ENCODE data around the gene TPGS1.

The TPGS1 gene

GRCh38 chr19:518598-519231 is 11.4 kb downstream of the TPGS1 start:
- peak; percentile 27 for DNase-seq (ENCODE audit: low read depth)

DNA sequence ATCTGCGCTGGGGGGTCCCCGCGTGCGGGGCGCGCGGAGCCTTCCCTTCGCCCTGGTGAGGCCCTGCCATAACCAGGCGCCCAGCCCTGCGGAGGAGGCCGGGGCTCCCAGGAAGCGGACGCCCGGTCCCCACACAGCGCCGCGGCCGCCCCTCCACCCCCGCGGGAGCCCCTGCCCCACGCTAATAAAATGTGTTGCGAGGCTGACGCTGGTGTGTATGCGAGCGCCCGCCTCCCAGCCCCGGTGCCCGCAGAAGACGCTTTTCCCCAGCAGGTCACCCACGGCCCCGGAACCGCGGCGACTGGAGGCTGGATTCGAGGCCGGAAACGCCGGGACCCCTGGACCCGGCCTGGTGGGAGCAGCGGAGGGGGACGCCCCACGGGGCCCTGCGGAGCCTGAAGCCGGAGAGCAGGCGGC is 12.2 kb downstream of the TPGS1 start:
- DNase-seq (ENCODE audit: low read depth), result no peak

DNA sequence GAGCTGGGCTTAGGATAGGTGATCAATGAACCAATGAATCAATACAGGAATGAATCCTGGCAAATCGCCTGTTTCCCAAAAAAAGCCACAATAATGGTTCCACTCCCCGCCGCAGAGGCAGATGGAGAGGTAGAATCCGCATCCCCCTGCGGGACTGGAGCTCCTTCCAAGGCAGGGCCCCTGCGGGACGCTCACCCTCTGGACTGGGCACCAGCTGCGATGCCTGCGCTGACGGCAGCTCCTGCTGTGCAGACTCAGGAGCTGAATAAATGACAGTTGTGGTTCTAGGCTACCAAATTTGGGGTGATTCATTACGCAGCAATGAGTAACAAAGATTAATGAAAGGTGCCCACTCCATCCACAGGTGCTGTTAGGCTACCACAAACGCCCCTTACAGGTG is 15.4 kb downstream of the TPGS1 start:
- no peak for DNase-seq (ENCODE audit: low read depth)

GRCh38 chr19:524062-524674 is 16.9 kb downstream of the TPGS1 start:
- no peak for DNase-seq (ENCODE audit: low read depth)

- no peak for DNase-seq (ENCODE audit: low read depth)
Observed at GRCh38 chr19:525029-525428, 17.7 kb downstream of the TPGS1 start.

- no peak for DNase-seq (ENCODE audit: low read depth)
Observed at GRCh38 chr19:525857-526419, 18.6 kb downstream of the TPGS1 start.

DNA sequence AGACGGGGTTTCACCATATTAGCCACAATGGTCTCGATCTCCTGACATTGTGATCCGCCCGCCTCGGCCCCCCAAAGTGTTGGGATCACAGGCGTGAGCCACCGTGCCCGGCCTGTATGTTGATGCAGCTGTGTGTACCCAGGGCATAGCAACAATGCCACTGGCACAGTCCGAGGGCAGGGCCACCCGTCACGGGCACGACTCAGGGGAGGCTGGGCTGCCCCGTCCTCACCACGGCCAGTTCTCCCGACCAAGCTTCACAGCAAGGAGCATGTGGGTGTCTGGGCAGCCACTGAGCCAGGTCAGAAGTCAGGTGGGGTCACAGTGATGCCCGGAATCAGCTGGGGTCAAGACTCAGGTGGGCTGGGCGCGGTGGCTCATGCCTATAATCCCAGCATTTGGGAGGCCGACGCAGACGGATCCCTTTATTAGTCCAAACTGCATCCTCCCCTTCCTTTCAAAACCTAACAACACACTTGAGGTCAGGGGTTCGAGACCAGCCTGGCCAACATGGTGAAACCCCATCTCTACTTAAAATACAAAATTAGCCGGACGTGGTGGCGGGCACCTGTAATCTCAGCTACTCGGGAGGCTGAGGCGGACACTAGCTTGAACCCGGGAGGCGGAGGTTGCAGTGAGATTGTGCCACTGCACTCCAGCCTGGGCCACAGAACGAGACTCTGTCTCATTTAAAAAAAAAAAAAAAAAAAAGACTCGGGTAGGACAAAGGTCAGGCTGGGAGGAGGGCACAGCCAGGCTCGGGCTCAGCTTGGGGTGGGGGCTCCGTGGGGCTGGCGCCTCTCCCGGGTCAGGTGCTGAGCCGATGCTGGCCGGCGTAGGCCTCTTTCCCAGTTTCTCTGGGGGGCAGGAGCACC is 23.1 kb downstream of the TPGS1 start:
- DNase-seq (ENCODE audit: low read depth), result no peak

GRCh38 chr19:531009-531752 is 23.9 kb downstream of the TPGS1 start:
- peak; percentile 74 for DNase-seq (ENCODE audit: low read depth)

DNA sequence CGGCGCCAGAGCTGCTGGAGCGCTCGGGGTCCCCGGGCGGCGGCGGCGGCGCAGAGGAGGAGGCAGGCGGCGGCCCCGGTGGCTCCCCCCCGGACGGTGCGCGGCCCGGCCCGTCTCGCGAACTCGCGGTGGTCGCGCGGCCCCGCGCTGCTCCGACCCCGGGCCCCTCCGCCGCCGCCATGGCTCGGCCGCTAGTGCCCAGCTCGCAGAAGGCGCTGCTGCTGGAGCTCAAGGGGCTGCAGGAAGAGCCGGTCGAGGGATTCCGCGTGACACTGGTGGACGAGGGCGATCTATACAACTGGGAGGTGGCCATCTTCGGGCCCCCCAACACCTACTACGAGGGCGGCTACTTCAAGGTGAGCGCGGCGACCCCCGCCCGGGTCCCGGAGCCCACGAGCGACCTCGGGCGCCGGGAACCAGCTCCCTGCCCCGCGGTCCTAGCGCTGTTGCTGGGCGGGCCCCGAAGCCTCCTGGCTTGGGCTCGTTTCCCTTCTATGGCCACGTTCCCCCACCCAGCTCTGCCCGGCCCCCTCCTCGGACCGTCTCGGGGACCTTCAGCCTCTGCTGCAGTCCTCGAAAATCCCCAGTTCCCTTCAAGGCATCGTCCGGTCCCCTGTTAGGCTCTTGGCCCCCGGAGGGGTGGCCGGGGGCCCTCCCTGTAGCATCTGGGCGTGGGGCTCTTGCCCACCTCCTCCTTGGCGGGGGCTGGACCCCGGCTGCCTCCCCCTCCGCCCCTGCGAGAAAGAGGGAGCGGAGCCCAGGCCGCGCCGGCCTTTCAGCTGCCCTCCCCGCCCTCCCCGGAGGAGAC is 24.7 kb downstream of the TPGS1 start, which contains the start of gene CDC34:
Gene CDC34 (plus strand): TSS at position 8 of the 808 bp plus-strand sequence. CDS start 172 bp downstream, at position 180.
- DNase-seq (ENCODE audit: low read depth), result no peak

GRCh38 chr19:532561-533363 is 25.5 kb downstream of the TPGS1 start:
- DNase-seq (ENCODE audit: low read depth), result no peak

DNA sequence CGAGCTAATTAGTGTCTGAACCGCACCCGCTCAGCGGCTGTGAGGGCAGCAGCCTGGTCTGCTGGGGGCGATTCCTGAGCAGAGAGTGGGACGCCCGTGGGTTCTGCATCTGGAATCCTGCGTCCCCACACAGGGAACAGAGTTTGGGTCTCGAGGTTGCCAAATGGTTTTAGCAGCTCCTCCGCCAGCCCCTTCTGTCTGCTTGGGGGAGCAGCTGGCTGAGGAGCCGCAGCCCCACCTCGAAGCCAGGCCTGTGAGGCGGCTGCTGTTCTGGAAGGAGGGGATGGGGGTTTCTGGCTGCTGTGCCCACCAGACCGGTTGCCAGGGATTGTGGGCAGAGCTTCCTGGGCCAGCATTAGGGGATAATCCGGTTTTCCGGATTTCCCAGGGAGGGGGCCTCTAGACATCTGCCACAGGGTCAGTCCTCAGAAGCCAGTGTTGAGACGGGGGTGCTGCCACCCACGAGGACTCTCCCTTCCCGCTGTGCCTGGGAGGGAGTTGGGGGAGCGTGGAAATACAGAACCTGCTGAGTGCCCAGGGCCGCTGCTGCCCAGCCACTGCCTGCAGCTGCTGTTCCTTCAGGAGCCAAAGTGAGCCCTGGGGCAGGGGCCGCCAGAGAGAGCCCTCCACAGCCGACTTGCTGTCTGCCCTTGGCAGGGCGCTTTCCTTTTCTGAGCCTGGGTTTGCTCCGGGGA is 26.2 kb downstream of the TPGS1 start:
- no peak for DNase-seq (ENCODE audit: low read depth)

DNA sequence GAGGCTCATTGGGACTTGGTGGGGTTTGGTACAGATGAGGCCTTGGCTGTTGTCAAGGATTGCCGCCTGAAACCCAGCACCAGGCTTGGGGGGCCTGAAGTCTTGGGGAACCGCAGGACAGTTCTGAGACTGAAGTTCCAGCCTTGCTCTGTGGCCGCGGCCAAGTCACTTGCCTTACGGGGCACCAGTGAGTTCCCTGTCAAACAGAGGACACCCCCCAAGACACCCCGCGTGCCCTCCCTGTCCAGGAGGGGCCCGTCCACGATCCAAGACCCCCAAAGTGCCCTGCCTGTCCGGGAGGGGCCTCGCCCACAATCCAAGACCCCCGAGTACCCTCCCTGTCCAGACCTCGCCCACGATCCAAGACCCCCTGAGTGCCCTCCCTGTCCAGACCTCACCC is 26.8 kb downstream of the TPGS1 start:
- no peak for DNase-seq (ENCODE audit: low read depth)

GRCh38 chr19:535017-535835 is 27.9 kb downstream of the TPGS1 start:
- DNase-seq (ENCODE audit: low read depth), result no peak

DNA sequence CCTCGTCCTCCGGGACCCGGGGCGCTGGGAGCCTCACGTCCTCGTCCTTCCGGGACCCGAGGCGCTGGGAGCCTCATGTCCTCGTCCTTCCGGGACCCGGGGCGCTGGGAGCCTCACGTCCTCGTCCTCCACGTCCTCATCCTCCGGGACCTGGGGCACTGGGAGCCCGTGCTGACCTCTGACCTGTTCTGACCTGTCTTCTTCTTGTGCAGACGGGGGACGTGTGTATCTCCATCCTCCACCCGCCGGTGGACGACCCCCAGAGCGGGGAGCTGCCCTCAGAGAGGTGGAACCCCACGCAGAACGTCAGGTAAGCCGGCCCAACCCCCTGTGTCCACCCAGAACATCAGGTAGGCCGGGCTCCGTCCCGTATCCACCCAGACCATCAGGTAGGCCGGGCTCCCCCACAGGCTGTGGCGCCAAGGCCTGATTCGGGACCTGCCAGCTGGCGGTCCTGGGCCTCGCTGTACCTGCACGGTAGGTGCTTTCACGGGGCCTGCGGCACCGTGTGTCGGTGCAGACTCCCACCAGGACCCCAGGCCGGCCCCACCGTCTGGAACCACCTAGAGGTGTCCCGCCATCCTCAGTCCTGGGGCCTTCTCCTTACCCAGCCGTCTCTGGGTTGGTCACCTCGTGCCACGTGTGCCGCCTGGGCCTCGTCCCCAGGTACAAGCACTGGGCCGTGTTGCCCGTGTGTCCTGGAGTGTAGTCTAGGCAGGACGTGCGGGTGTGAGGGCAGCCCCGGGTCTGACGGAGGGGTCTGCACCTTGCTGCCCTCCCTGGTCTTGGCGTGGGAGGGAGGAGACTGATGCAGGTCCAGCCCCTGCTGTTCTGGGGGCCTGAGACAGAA is 29.0 kb downstream of the TPGS1 start:
- no peak for DNase-seq (ENCODE audit: low read depth)

- no peak for DNase-seq (ENCODE audit: low read depth)
Observed at GRCh38 chr19:536881-537404, 29.6 kb downstream of the TPGS1 start.

DNA sequence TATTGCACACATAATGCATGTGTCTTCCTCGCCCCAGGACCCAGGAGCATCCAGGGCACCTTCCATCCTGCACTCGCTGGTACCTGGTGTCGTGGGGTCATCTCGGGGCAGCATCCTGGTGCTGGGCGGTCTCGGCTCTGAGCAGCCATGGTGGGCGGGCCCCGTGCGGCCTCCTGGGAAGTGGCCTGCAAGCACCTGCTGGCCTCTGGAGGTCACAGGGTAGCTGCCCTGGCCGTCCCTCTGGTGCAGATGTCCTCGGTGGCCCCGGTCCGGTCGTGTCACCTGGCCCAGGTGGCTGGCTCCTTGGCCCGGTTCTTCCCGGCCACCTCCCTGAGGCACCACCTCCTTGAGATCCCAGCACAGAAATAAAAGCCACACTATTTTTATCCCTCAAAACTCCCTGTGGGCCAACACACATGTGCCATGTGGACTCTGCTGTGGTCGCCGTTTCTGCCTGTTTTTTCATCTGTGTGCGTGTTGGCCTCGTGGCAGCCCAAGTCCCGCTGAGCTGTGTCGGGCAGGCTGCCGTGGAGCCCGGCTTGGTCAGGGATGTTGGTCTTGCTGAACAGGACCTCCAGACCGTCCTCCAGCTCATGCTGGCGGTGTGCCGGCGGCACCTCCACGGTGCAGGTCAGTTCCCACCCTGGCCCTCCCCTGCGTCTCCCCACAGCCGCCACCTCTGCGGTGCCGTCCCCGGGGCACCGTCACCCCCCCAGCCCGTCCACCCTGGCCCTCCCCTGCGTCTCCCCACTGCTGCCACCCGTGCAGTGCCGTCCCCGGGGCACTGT is 31.5 kb downstream of the TPGS1 start:
- DNase-seq (ENCODE audit: low read depth), result no peak

Measured in T-helper 22 cell (primary cell).